HG03460 (cell line): ENCODE data around the gene ZMIZ1.

Experiments used
- ATAC-seq: cut with Tn5 transposase; IDR thresholded peaks from one replicate; pipeline ENCODE4 v1.9.1; 2021; ENCODE audit not compliant: unreplicated experiment

The ZMIZ1 gene

GRCh38 chr10:79115302-79115701 is 46.5 kb downstream of the ZMIZ1 start:
- no peak for ATAC-seq

GRCh38 chr10:79116368-79116767 is 47.6 kb downstream of the ZMIZ1 start:
- peak; percentile 25 for ATAC-seq

- ATAC-seq, result peak; percentile 88
These were observed 48.3 kb downstream of the ZMIZ1 start for GRCh38 chr10:79116801-79117723.

GRCh38 chr10:79118286-79119202 is 49.8 kb downstream of the ZMIZ1 start:
- ATAC-seq, result no peak

- no peak for ATAC-seq
These were observed 50.5 kb downstream of the ZMIZ1 start for GRCh38 chr10:79119306-79119705.

- no peak for ATAC-seq
These were observed 54.8 kb downstream of the ZMIZ1 start for GRCh38 chr10:79123547-79123963.

- no peak for ATAC-seq
These were observed 55.3 kb downstream of the ZMIZ1 start for GRCh38 chr10:79124066-79124465.

- ATAC-seq, result no peak
These were observed 56.3 kb downstream of the ZMIZ1 start for GRCh38 chr10:79125092-79125491.

GRCh38 chr10:79126351-79127080 is 57.8 kb downstream of the ZMIZ1 start:
- ATAC-seq, result no peak

GRCh38 chr10:79127151-79127961 is 58.6 kb downstream of the ZMIZ1 start:
- no peak for ATAC-seq

GRCh38 chr10:79128241-79128922 is 59.6 kb downstream of the ZMIZ1 start:
- ATAC-seq, result no peak

GRCh38 chr10:79128923-79129305 is 60.1 kb downstream of the ZMIZ1 start:
- ATAC-seq, result no peak

GRCh38 chr10:79129361-79129997 is 60.7 kb downstream of the ZMIZ1 start:
- ATAC-seq, result no peak

GRCh38 chr10:79130255-79130654 is 61.5 kb downstream of the ZMIZ1 start:
- ATAC-seq, result no peak

GRCh38 chr10:79130846-79131245 is 62.1 kb downstream of the ZMIZ1 start:
- ATAC-seq, result no peak

- ATAC-seq, result no peak
These were observed 63.3 kb downstream of the ZMIZ1 start for GRCh38 chr10:79131836-79132631.

- no peak for ATAC-seq
These were observed 64.1 kb downstream of the ZMIZ1 start for GRCh38 chr10:79132681-79133381.

GRCh38 chr10:79133416-79133815 is 64.7 kb downstream of the ZMIZ1 start:
- no peak for ATAC-seq
